Subcutaneous abdominal adipose tissue (tissue), 5 donors: Measurements from ENCODE around the gene LRFN4.

ENCODE experiments used
- H3K27ac ChIP-seq: one replicate; pipeline ENCODE4 v1.7.0; 2013; ENCODE audit warnings: low read depth, mild to moderate bottlenecking, inconsistent platforms, low read length, moderate library complexity
- H3K27me3 ChIP-seq, 5 donors: one replicate each; pipeline ENCODE4 v1.7.0; 2013; ENCODE audit warnings: low read length in 5 of 5, inconsistent platforms in 1 of 5; ENCODE audit not compliant: control insufficient read depth in 5 of 5, insufficient read depth in 4 of 5
- H3K36me3 ChIP-seq, 5 donors: one replicate each; pipeline ENCODE4 v1.7.0; 2013; ENCODE audit warnings: low read length in 5 of 5; ENCODE audit not compliant: control insufficient read depth in 5 of 5, insufficient read depth in 5 of 5
- H3K4me1 ChIP-seq, 5 donors: one replicate each; pipeline ENCODE4 v1.7.0; 2013; ENCODE audit warnings: low read length in 5 of 5, mild to moderate bottlenecking in 3 of 5, moderate library complexity in 1 of 5; ENCODE audit not compliant: control insufficient read depth in 5 of 5, insufficient read depth in 5 of 5
- H3K4me3 ChIP-seq, 5 donors: one replicate each; pipeline ENCODE4 v1.7.0; 2013; ENCODE audit warnings: low read length in 5 of 5, low read depth in 1 of 5
- H3K9ac ChIP-seq, 5 donors: one replicate each; pipeline ENCODE4 v1.7.0; 2013; ENCODE audit warnings: low read length in 5 of 5, mild to moderate bottlenecking in 4 of 5, moderate library complexity in 3 of 5
- H3K9me3 ChIP-seq, 5 donors: one replicate each; pipeline ENCODE4 v1.7.0; 2013; ENCODE audit warnings: low read length in 5 of 5; ENCODE audit not compliant: control insufficient read depth in 5 of 5
- donor health status: healthy.
- donor health status: healthy.
- donor health status: healthy.
- donor health status: healthy.
- donor health status: healthy.

Gene LRFN4

DNA sequence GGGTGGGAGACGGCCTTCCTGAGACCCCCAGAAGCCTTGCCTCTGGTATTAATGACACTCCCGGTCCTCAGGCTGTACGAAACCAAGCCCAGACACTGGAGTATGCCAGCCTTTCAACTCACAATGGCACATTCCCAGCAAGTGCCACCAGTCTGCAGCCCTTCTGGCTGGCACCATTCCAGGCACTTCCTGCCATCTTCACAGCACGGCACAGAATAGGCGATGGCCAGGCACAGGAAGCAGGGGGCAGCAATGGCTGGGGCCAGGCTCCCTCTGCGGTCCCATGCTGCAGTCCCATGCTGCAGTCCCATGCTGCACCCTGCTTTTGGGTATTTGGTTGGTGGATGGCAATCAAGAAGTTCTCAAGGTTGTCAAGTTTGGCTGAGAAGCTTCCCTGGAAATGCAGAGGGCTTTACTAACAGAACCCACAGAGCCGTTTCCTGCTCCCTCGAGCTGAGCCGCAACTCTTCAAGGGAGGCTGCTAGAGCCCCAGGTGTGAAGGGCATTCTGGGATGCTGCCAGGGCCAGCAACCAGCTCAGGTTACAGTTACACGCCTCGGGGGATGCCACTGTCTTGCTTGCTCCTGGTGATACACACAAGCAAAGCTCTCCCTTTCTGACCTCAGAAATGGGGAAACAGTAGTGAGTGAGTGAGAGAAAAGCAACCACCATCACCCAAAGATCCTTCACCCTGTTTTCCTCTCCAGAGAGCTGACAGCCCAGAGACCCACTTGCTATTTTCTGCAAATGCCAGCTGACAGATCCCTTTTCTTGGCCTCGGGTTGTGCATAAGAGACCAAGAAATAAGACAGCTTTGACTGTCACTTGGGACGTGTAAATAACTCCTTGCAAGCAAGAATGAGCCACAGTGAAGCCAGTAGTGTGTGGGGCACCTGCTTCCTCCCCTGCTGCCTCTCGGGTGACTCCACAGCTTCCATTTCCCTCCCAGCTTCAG, 23.9 kb downstream of the LRFN4 start:
- peak overlapping the region; percentile 82 for H3K27ac ChIP-seq
- no peak overlapping the region for H3K4me3 ChIP-seq
- peaks cover 4 to 84% (median 70%) of the 10 kb centered on the region in 5 donors for H3K4me1 ChIP-seq

DNA sequence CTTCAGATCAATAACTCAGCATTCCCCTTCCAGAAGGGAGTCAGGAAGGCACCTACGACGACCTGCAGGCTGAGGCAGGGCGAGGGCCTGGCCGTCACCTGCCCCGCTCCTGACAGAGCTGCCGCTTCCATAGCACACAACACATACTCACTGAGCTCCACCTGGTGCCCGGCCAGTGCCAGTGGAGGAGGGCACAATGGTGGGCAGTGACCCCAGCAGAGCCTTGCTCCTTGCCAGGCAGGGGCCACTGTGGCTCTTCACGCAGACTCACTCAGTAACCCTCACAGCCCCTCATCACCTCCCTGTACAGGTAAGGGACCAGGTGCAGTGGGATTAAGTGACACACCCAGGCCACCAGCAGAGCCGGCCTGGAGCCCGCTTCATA, 24.6 kb downstream of the LRFN4 start:
- peaks cover 4 to 82% (median 68%) of the 10 kb centered on the region in 5 donors for H3K4me1 ChIP-seq

More for the DNA sequence above, 23.9 kb downstream of the LRFN4 start:
- Histone ChIP-seq H3K9me3 (no peaks in the 10 kb centered on the region), H3K27me3 (no peaks in the 10 kb centered on the region), H3K36me3 (no peaks in the 10 kb centered on the region), H3K9ac (no peak overlapping the region)

DNA sequence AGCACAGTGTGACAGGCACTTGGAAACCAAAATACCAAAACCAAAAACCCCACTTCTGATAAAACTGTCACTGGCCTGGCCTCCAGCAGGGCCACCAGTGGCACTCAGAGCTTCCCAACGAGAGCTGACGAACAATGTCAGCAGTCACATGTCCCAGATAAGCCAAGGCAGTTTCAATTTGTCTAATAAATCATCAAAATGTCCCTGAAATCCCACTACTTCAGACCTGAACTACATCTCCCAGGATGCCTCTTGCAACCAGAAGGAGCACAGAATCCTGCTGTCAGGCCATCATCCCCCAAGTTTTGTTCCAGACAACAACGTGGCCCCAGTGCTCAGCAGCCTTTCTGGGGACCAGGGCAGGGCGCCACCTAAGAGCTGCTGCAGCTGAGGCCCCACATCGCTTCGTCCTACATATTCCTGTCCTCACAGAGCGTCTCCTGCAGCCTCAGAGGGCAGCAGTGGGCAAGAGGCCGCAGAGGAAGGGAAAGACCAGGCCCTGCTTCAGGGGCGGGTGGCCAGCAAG, 25.1 kb downstream of the LRFN4 start:
- Histone ChIP-seq H3K9ac (peak overlapping the region in 1 of 5 donors; percentile 22), H3K9me3 (no peaks in the 10 kb centered on the region), H3K27ac (peak overlapping the region; percentile 50), H3K27me3 (no peaks in the 10 kb centered on the region), H3K4me3 (no peak overlapping the region), H3K36me3 (no peaks in the 10 kb centered on the region), H3K4me1 (peaks cover 6 to 82% (median 69%) of the 10 kb centered on the region in 5 donors)

More for the DNA sequence above, 24.6 kb downstream of the LRFN4 start:
- peak overlapping the region; percentile 16 for H3K27ac ChIP-seq
- H3K4me3 ChIP-seq = no peak overlapping the region
- no peaks in the 10 kb centered on the region for H3K36me3 ChIP-seq
- H3K27me3 ChIP-seq = no peaks in the 10 kb centered on the region
- no peaks in the 10 kb centered on the region for H3K9me3 ChIP-seq
- H3K9ac ChIP-seq = no peak overlapping the region

DNA sequence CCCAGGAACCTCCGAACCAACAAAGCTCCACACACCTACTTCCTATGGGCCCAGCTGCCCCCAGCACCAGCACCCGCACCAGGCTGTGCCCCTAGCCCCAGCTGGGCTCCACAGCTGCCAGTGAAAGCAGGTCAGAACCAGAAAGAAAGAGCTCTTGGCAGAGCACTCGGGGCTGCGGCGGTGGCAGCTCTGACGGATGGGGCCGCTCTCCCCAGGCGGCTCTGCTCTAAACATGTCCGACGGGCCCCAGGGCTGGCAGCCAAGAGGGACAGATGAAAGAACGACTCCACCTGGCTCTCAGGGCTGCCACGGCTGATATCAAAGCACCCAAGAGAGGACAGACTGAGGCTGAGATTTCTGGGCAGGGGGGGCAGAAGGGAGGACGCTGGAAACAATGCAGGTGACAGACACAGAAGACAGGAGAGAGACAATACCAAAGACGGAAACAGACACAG, 25.7 kb downstream of the LRFN4 start:
- H3K27ac ChIP-seq = peak overlapping the region; percentile 50
- no peaks in the 10 kb centered on the region for H3K9me3 ChIP-seq
- peak overlapping the region in 1 of 5 donors; percentile 22 for H3K9ac ChIP-seq
- no peak overlapping the region for H3K4me3 ChIP-seq
- H3K4me1 ChIP-seq = peaks cover 6 to 85% (median 72%) of the 10 kb centered on the region in 5 donors
- no peaks in the 10 kb centered on the region for H3K36me3 ChIP-seq
- H3K27me3 ChIP-seq = no peaks in the 10 kb centered on the region

DNA sequence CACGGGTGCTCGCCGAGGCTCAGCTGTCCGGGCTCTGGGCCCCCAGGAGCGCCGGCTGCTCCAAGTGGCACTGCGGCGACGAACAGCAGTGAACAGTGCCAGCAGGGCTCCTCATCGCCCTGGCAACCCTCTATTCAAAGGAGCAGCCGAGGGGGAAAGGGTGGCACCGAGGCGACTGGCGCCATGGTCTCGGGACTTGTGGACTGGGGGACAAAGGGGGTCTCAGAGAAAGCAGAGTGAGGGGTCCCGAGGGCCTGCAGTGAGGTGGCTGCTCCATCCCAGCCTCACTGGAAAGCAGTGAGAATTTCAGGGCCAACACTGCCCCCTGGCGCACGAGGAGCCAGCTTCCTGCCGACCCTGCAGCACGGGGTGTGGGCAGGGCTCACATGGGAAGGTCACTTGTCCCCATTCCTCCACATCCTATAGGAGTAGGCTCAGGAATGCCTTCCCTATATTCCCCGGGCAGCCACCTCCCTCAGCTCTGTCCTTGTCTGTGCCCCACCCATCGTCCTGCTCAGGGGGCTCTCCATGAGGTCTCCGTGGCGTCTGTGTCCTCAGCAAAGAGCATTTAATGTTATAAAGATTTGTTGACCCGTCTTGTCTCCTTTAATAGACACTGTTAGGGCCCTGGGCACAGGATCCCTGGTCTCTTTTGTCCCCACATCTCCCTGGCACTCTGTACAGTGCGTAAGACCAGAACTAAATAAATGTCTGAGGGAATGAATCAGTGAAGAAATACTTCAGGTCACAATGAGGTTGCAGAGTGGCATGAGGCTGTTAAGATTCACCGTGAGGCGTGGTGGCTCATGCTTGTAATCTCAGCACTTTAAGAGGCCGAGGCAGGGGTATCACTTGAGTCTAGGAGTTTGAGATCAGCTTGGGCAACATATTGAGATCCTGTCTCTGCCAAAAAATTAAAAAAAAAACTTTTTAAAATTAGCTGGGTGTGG, 26.4 kb downstream of the LRFN4 start:
- Histone ChIP-seq H3K9ac (peak overlapping the region in 1 of 5 donors; percentile 22), H3K27ac (peak overlapping the region; percentile 50), H3K4me3 (no peak overlapping the region), H3K9me3 (no peaks in the 10 kb centered on the region), H3K27me3 (no peaks in the 10 kb centered on the region), H3K4me1 (peaks cover 6 to 84% (median 69%) of the 10 kb centered on the region in 5 donors), H3K36me3 (no peaks in the 10 kb centered on the region)

DNA sequence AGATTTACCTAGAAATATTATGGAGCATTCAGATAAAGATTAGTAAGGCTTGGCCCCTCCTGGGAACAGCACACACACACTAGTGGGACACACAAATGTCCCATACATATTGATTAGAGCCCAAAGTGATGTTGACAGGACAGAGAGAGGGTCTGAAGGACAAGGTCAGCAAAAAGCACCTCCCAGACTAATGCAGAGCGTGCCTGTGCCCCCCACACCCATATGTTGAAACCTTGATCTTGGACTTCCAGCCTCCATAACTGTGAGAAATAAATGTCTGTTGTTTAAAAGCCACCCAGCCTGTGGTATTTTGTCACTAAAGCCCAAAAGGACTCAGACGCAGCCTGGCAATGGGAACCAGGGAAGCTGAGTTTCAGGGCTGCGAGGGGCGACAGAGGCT, 27.6 kb downstream of the LRFN4 start:
- Histone ChIP-seq H3K9ac (peak overlapping the region in 1 of 5 donors; percentile 31), H3K4me3 (no peak overlapping the region), H3K36me3 (peaks cover 0 to 2% (median 0%) of the 10 kb centered on the region in 5 donors), H3K4me1 (peaks cover 4 to 73% (median 57%) of the 10 kb centered on the region in 5 donors), H3K27me3 (no peaks in the 10 kb centered on the region), H3K27ac (peak overlapping the region; percentile 68), H3K9me3 (no peaks in the 10 kb centered on the region)

DNA sequence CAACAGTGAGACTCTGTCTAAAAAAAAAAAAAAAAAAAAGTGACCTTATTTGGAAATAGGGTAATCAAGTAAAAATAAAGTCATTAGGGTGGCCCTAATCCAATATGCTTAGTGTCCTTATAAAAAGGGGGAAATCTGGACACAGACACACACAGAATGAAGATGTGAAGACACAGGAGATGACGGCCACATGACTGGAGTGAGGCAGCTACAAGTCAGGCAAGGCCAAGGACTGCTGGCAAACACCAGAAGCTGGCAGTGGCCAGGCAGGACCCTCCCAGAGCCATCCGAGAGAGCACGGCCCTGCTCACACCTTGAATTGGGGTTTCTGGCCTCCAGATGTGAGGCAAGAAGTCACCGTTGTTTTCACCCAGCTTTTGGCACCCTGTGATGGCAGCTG, 28.6 kb downstream of the LRFN4 start:
- Histone ChIP-seq H3K4me1 (peaks cover 4 to 65% (median 54%) of the 10 kb centered on the region in 5 donors), H3K27me3 (no peaks in the 10 kb centered on the region), H3K9me3 (no peaks in the 10 kb centered on the region), H3K4me3 (no peak overlapping the region), H3K36me3 (peaks cover 0 to 2% (median 0%) of the 10 kb centered on the region in 5 donors), H3K9ac (no peak overlapping the region), H3K27ac (peak overlapping the region; percentile 68)

DNA sequence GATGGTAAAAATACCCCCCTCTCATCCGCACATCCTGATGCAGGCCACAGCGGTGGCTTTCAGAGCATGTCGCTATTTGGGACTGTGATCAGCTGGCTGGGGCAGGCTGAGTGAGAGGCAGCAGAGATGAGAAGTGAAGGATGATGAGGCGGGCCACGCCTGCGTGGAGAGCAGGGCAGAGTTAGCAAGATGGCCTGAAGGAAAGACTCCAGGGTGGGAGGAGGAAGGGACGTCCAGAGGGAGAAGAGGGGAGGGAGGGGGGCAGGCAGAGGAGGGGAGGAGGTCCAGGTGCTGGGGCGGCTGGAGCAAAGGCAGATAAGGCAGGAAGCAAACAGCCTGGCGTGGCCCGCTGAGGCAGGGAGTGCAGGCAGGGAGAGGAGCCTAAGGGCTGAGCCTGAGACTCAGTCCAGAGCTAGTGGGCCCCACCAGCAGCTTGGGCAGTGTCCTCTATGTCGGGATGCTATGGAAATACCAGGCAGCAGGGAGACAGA, 29.1 kb downstream of the LRFN4 start:
- H3K9ac ChIP-seq = no peak overlapping the region
- no peaks in the 10 kb centered on the region for H3K9me3 ChIP-seq
- H3K27me3 ChIP-seq = no peaks in the 10 kb centered on the region
- H3K27ac ChIP-seq = peak overlapping the region; percentile 68
- H3K4me3 ChIP-seq = no peak overlapping the region
- H3K4me1 ChIP-seq = peaks cover 4 to 60% (median 49%) of the 10 kb centered on the region in 5 donors
- peaks cover 0 to 2% (median 0%) of the 10 kb centered on the region in 5 donors for H3K36me3 ChIP-seq

DNA sequence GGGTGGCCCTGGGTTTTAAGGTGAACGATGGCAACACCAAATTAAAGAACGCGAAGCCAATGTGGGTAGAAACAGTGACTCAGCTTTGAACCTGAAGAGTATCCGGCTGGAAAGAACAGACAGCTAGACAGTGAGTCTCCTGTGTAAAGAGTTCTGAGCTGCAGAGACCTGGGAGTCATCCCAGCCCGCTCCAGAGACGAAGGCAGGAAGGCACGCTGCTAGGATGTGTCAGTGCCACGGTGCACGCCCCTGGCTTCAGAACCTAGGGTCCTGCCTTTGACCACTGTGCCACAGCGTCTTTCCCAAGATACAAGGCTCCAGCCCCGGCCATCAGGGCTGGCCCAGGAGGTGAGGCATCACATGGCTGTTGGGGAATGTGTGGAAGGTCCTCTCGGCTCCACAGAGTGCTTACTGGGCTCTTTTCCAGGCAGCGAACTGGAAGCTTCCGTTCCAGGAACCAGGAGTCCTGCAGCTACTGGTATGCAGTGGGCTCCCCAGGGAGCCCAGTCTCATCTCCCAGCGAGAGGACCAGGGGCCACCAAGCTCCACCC, 29.9 kb downstream of the LRFN4 start:
- H3K36me3 ChIP-seq = peaks cover 0 to 2% (median 0%) of the 10 kb centered on the region in 5 donors
- peak overlapping the region; percentile 68 for H3K27ac ChIP-seq
- no peak overlapping the region for H3K4me3 ChIP-seq
- H3K4me1 ChIP-seq = peaks cover 4 to 52% (median 42%) of the 10 kb centered on the region in 5 donors
- H3K9ac ChIP-seq = no peak overlapping the region
- no peaks in the 10 kb centered on the region for H3K27me3 ChIP-seq
- H3K9me3 ChIP-seq = no peaks in the 10 kb centered on the region
